HEK293T (cell line): ENCODE results near the gene STX4.
A peak's percentile ranks its signal among the peaks of the same experiment; 100 is the strongest.

ENCODE experiments used
- CTCF ChIA-PET: fragments of 350-600 bp; formaldehyde crosslinking; extraction: SDS; loops from one replicate; lab custom pipeline; 2021; ENCODE audit warnings: antibody characterized with exemption, inconsistent platforms; lab: Yijun Ruan, JAX
- POLR2A ChIA-PET: fragments of 350-600 bp; formaldehyde crosslinking; extraction: SDS; loops from one replicate; lab custom pipeline; 2020; ENCODE audit warnings: antibody characterized with exemption, inconsistent platforms; lab: Yijun Ruan, JAX
- DNase-seq: peaks from one replicate; pipeline ENCODE4 v3.0.0; 2012; ENCODE audit warnings: mixed read lengths; ENCODE audit errors: extremely low spot score
- ARNT ChIP-seq: fragments of 450-650 bp; IDR thresholded peaks from 2 replicates; pipeline ENCODE4 v1.6.1; 2017; ENCODE audit warnings: mild to moderate bottlenecking
- BHLHE40 ChIP-seq: fragments of 450-650 bp; IDR thresholded peaks from 2 replicates; pipeline ENCODE4 v1.6.1; 2016; ENCODE audit warnings: mild to moderate bottlenecking, moderate library complexity, borderline replicate concordance
- CTBP1 ChIP-seq: fragments of 450-650 bp; IDR thresholded peaks from 2 replicates; pipeline ENCODE4 v1.6.1; 2016; ENCODE audit warnings: borderline replicate concordance
- ELF4 ChIP-seq: fragments of 450-650 bp; IDR thresholded peaks from 2 replicates; pipeline ENCODE4 v1.6.1; 2017; ENCODE audit warnings: antibody characterized with exemption
- FOXA1 ChIP-seq: fragments of 450-650 bp; IDR thresholded peaks from 2 replicates; pipeline ENCODE4 v1.6.1; 2016; ENCODE audit warnings: mild to moderate bottlenecking
- FOXK2 ChIP-seq: fragments of 450-650 bp; IDR thresholded peaks from 2 replicates; pipeline ENCODE4 v1.6.1; 2016; ENCODE audit warnings: mild to moderate bottlenecking
- FOXM1 ChIP-seq: fragments of 450-650 bp; IDR thresholded peaks from 2 replicates; pipeline ENCODE4 v1.6.1; 2017; ENCODE audit warnings: mild to moderate bottlenecking, borderline replicate concordance
- HDGF ChIP-seq: fragments of 450-650 bp; IDR thresholded peaks from 2 replicates; pipeline ENCODE4 v1.6.1; 2017; ENCODE audit warnings: antibody characterized with exemption, borderline replicate concordance
- L3MBTL2 ChIP-seq: fragments of 450-650 bp; conservative IDR thresholded peaks from 2 replicates; pipeline ENCODE4 v1.6.1; 2016; ENCODE audit warnings: mild to moderate bottlenecking
- LEF1 ChIP-seq: fragments of 450-650 bp; IDR thresholded peaks from 2 replicates; pipeline ENCODE4 v1.6.1; 2017; ENCODE audit warnings: mild to moderate bottlenecking, borderline replicate concordance
- NFRKB ChIP-seq: fragments of 450-650 bp; IDR thresholded peaks from 2 replicates; pipeline ENCODE4 v1.6.1; 2016; ENCODE audit warnings: mild to moderate bottlenecking, moderate library complexity
- PKNOX1 ChIP-seq: fragments of 450-650 bp; IDR thresholded peaks from 2 replicates; pipeline ENCODE4 v1.6.1; 2016
- SP1 ChIP-seq: fragments of 450-650 bp; IDR thresholded peaks from 2 replicates; pipeline ENCODE4 v1.6.1; 2017
- SUZ12 ChIP-seq: fragments of 450-650 bp; IDR thresholded peaks from 2 replicates; pipeline ENCODE4 v1.6.1; 2016; ENCODE audit warnings: mild to moderate bottlenecking
- TARDBP ChIP-seq: fragments of 450-650 bp; IDR thresholded peaks from 2 replicates; pipeline ENCODE4 v1.6.1; 2016
- ZNF384 ChIP-seq: fragments of 450-650 bp; IDR thresholded peaks from 2 replicates; pipeline ENCODE4 v1.6.1; 2016

Gene STX4

DNA sequence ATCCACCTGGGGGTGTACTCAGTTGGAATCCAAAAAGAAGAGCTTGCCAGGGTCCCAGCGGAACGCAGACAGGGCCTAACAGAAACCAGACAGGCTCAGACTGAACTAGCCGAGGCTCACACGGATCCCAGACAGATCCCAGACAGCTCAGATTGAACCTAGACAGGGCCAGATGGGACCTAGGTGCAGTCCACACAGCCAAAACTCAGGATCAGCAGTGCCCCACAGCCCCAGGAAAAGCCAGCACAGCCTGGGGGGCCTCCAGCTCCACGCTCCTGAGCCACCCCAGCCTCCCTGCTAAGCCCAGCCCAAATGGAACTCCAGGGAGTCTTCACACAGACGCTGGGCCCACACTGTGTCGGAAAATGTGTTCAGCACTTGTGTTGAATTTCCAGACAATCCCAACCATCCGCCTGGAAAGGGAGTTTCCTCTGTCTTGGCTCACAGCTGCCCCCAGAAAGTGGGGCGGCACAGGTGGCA lies 30.5 kb upstream of the STX4 start:
- TF ChIP-seq TARDBP (no peak), FOXM1 (no peak), LEF1 (no peak), PKNOX1 (no peak), ARNT (no peak), BHLHE40 (no peak), L3MBTL2 (no peak)
- POLR2A ChIA-PET, result interaction anchor here (0.6 to 0.8 kb wide), 2 partner anchors 71 to 1185 kb away, joined by 3 to 4 read pairs; partner anchors contain the start of genes ZNF646 and ZNF668
- CTCF ChIA-PET, result interaction anchor here (1.0 to 1.5 kb wide), 3 partner anchors 13 to 1155 kb away, joined by 3 to 6 read pairs (median 5); partner anchors contain the start of gene HSD3B7
- DNase-seq, result no peak

- ChIA-PET CTCF (interaction anchor here (1.0 to 1.5 kb wide), 3 partner anchors 12 to 452 kb away, joined by 3 to 4 read pairs (median 4); partner anchors contain the start of gene HSD3B7), POLR2A (no interaction called here)
- no peak for DNase-seq
- TF ChIP-seq CTBP1 (no peak), TARDBP (no peak), NFRKB (no peak), FOXK2 (no peak), LEF1 (no peak)
These were observed 29.6 kb upstream of the STX4 start for GRCh38 chr16:31003744-31004143.

- no peak for DNase-seq
- no peak for TF ChIP-seq FOXK2
- TF ChIP-seq ZNF384, result no peak
- no peak for TF ChIP-seq ELF4
- no peak for TF ChIP-seq PKNOX1
- no peak for TF ChIP-seq FOXA1
- no peak for TF ChIP-seq LEF1
- no peak for TF ChIP-seq HDGF
- no peak for TF ChIP-seq CTBP1
- no peak for TF ChIP-seq FOXM1
- TF ChIP-seq NFRKB, result no peak
- no peak for TF ChIP-seq ARNT
- ChIA-PET CTCF (interaction anchor here (1.5 kb wide), 1 partner anchor 20 kb away, joined by 4 read pairs; the partner anchor contains the start of gene HSD3B7), POLR2A (interaction anchor here (0.8 kb wide), 1 partner anchor 176 kb away, joined by 3 read pairs; no protein-coding TSS in a partner anchor)
These were observed 28.7 kb upstream of the STX4 start for GRCh38 chr16:31004658-31005057.

DNA sequence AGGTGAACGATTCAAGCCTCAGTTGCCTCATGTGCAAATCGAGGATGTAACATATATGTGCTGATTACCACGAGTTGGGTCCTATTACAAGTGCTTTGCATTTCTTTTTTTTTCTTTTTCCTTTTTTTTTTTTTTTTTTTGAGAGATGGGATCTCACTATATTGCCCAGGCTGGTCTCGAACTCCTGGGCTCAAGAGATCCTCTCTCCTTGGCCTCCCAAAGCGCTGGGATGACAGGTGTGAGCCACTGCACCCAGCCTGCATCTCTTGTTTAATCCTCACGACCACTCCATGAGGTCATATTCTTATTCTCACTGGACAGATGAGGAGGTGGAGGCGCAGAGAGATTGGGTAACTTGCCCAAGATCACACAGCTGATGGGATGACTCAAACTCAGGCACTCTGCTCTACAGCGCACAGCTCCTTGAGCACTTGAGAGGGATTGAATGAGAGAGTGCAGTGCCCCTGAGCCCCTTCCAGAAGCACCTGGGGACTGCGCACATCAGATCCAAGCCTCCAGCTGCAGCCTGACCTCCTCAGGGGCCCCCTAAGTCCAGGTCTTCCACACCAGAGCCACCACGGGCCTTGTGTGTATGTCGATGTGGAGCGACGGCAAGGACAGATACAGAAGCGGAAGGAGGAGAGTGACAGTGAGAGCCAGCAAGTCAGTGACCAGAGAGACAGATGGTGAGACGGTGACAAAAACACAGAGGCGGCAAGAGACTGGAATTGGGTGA lies 27.8 kb upstream of the STX4 start:
- ChIA-PET POLR2A (no interaction called here), CTCF (interaction anchor here (0.6 to 2.5 kb wide), 2 partner anchors 21 kb away, joined by 4 to 5 read pairs; partner anchors contain the start of gene HSD3B7)
- DNase-seq, result no peak
- TF ChIP-seq ZNF384 (peak; percentile 84), FOXM1 (no peak)

GRCh38 chr16:31006086-31006385 lies 27.3 kb upstream of the STX4 start:
- POLR2A ChIA-PET, result no interaction called here
- DNase-seq, result no peak
- no peak for TF ChIP-seq FOXA1
- no peak for TF ChIP-seq HDGF
- CTCF ChIA-PET, result interaction anchor here (0.6 to 2.5 kb wide), 2 partner anchors 20 to 21 kb away, joined by 4 to 5 read pairs; partner anchors contain the start of gene HSD3B7

DNA sequence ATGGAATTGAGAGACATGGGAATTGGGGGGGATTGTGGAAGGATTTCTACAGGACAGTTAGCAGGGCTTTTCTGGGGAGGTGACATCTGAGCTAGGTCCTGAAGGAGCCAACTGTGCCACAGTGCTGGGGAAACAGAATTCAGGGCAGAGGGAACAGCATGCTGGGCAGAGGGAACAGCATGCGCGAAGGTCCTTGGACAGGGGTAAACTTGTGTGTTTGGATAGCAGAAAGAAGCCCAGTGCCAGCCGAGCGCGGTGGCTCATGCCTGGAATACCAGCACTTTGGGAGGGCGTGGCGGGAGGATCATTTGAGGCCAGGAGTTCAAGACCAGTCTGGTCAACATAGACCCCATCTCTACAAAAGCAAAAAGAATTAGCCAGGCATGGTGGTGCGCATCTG lies 26.8 kb upstream of the STX4 start:
- no peak for TF ChIP-seq SP1
- TF ChIP-seq FOXK2, result no peak
- TF ChIP-seq NFRKB, result no peak
- no peak for TF ChIP-seq ARNT
- TF ChIP-seq ZNF384, result no peak
- no peak for TF ChIP-seq FOXA1
- TF ChIP-seq HDGF, result no peak
- no peak for TF ChIP-seq CTBP1
- TF ChIP-seq FOXM1, result no peak
- no peak for TF ChIP-seq ELF4
- CTCF ChIA-PET, result interaction anchor here (0.6 to 2.5 kb wide), 2 partner anchors 22 to 51 kb away, joined by 4 to 5 read pairs; partner anchors contain the start of gene HSD3B7
- POLR2A ChIA-PET, result no interaction called here
- DNase-seq, result no peak

- no peak for DNase-seq
- ChIA-PET CTCF (interaction anchor here (0.5 to 2.5 kb wide), 2 partner anchors 23 to 25 kb away, joined by 3 to 5 read pairs; partner anchors contain the start of gene HSD3B7), POLR2A (interaction anchor here (0.8 to 0.9 kb wide), 2 partner anchors 8 to 9 kb away, joined by 3 read pairs; no protein-coding TSS in a partner anchor)
- no peak for TF ChIP-seq FOXK2
- TF ChIP-seq ELF4, result no peak
- TF ChIP-seq TARDBP, result no peak
- no peak for TF ChIP-seq L3MBTL2
- TF ChIP-seq FOXA1, result no peak
- TF ChIP-seq HDGF, result no peak
- no peak for TF ChIP-seq PKNOX1
- no peak for TF ChIP-seq LEF1
- no peak for TF ChIP-seq BHLHE40
- no peak for TF ChIP-seq SUZ12
These were observed 25.7 kb upstream of the STX4 start for GRCh38 chr16:31007684-31008083.
